OCI-LY7 (cell line): ENCODE results near the gene LCE6A.

ENCODE experiments used
- EZH2phosphoT487 ChIP-seq: fragments of 200-600 bp; sonication (generic); IDR thresholded peaks from 2 replicates; pipeline ENCODE4 v1.6.1; 2018; ENCODE audit warnings: low read depth, borderline replicate concordance, mild to moderate bottlenecking, mixed run types, antibody characterized with exemption, low read length, moderate library complexity, mixed read lengths
- TF ChIP-seq, protein P1 (sequence below): fragments of 200-600 bp; sonication (generic); conservative IDR thresholded peaks from 2 replicates; pipeline ENCODE4 v1.5.1; 2014; ENCODE audit warnings: mild to moderate bottlenecking, antibody characterized with exemption, low read length, moderate library complexity, mixed read lengths

DNA sequence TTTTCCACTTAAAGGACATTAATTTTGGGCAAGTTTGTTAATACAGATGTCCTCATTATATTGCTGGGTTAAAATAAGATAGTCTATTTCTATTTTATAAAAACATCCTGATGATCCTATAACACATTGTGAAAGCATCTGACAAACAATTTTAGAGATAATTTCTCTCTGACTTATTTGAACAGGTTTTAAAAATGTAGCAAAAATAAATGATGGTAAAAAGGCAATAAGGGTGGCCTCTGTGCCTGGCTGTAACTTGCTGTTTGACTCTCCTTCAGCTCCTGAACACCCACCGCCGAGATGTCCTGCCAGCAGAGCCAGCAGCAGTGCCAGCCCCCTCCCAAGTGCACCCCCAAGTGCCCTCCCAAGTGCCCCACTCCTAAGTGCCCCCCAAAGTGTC lies 15.5 kb upstream of the LCE6A start, which contains the start of gene LCE1A:
- TF ChIP-seq, protein P1, sequence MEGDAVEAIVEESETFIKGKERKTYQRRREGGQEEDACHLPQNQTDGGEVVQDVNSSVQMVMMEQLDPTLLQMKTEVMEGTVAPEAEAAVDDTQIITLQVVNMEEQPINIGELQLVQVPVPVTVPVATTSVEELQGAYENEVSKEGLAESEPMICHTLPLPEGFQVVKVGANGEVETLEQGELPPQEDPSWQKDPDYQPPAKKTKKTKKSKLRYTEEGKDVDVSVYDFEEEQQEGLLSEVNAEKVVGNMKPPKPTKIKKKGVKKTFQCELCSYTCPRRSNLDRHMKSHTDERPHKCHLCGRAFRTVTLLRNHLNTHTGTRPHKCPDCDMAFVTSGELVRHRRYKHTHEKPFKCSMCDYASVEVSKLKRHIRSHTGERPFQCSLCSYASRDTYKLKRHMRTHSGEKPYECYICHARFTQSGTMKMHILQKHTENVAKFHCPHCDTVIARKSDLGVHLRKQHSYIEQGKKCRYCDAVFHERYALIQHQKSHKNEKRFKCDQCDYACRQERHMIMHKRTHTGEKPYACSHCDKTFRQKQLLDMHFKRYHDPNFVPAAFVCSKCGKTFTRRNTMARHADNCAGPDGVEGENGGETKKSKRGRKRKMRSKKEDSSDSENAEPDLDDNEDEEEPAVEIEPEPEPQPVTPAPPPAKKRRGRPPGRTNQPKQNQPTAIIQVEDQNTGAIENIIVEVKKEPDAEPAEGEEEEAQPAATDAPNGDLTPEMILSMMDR = no peak
- no peak for TF ChIP-seq EZH2phosphoT487
